Keratinocyte (primary cell): Measurements from ENCODE around the gene PHLDB3. TPM values are rescaled to one million over a fixed set of nuclear protein-coding genes. Genes with fewer than 3 reads are reported as not detected.

ENCODE experiments used
- DNase-seq: peaks from one replicate; pipeline ENCODE4 v3.0.0-alpha.2; 2011; ENCODE audit warnings: low read depth, missing footprints, low spot score
- FAIRE-seq: peaks from 2 replicates; lab custom pipeline; 2011; peaks lifted over from hg19 to GRCh38; lab: Jason Lieb, UNC
- H2AFZ ChIP-seq: 2 replicates; pipeline ENCODE4 v1.6.0; 2012; ENCODE audit warnings: low read length, control low read depth, inconsistent platforms; ENCODE audit not compliant: control insufficient read depth
- H3K27ac ChIP-seq: 2 replicates; pipeline ENCODE4 v1.5.1; 2011; ENCODE audit warnings: low read length; ENCODE audit not compliant: control insufficient read depth, insufficient read depth
- H3K27me3 ChIP-seq: 3 replicates; pipeline ENCODE4 v1.6.0; 2011; ENCODE audit warnings: low read length; ENCODE audit not compliant: control insufficient read depth, insufficient read depth; ENCODE audit errors: extremely low read depth
- H3K36me3 ChIP-seq, 2 experiments: 2 replicates in 1 of 2; 3 replicates in 1 of 2; pipeline ENCODE4 v1.5.1; 2011; ENCODE audit warnings: low read length in 2 of 2, mild to moderate bottlenecking in 1 of 2; ENCODE audit not compliant: control insufficient read depth in 2 of 2, insufficient read depth in 2 of 2; ENCODE audit errors: extremely low read depth in 1 of 2
- H3K4me1 ChIP-seq: 3 replicates; pipeline ENCODE4 v1.5.1; 2011; ENCODE audit warnings: low read length; ENCODE audit not compliant: control insufficient read depth, insufficient read depth; ENCODE audit errors: extremely low read depth
- H3K4me2 ChIP-seq: 3 replicates; pipeline ENCODE4 v1.6.0; 2011; ENCODE audit warnings: low read depth, low read length; ENCODE audit not compliant: control insufficient read depth, insufficient read depth; ENCODE audit errors: extremely low read depth
- H3K4me3 ChIP-seq, 3 experiments: fragments of 200-600 bp in 1 of 3; sonication (generic) in 1 of 3; 2 replicates in 2 of 3; 3 replicates in 1 of 3; pipeline ENCODE4 v1.5.1; 2011 to 2016; ENCODE audit warnings: low read length in 3 of 3, mild to moderate bottlenecking in 3 of 3, control low read depth in 2 of 3, inconsistent platforms in 1 of 3, low read depth in 1 of 3, mixed read lengths in 1 of 3, mixed run types in 1 of 3, moderate library complexity in 1 of 3; ENCODE audit not compliant: control insufficient read depth in 2 of 3, insufficient read depth in 2 of 3; ENCODE audit errors: extremely low read depth in 1 of 3
- H3K79me2 ChIP-seq: 2 replicates; pipeline ENCODE4 v1.6.0; 2012; ENCODE audit warnings: low read length; ENCODE audit not compliant: control insufficient read depth, insufficient read depth
- H3K9ac ChIP-seq: 3 replicates; pipeline ENCODE4 v1.6.0; 2011; ENCODE audit warnings: low read length; ENCODE audit not compliant: control insufficient read depth, insufficient read depth; ENCODE audit errors: extremely low read depth
- H3K9me1 ChIP-seq: 3 replicates; pipeline ENCODE4 v1.6.0; 2011; ENCODE audit warnings: low read length; ENCODE audit not compliant: control insufficient read depth, insufficient read depth; ENCODE audit errors: extremely low read depth
- H3K9me3 ChIP-seq: 2 replicates; pipeline ENCODE4 v1.5.1; 2012; ENCODE audit warnings: low read depth, low read length; ENCODE audit not compliant: control insufficient read depth
- H4K20me1 ChIP-seq: 3 replicates; pipeline ENCODE4 v1.6.0; 2011; ENCODE audit warnings: low read length; ENCODE audit not compliant: control insufficient read depth, insufficient read depth; ENCODE audit errors: extremely low read depth
- CTCF ChIP-seq, 3 experiments: IDR thresholded peaks in 1 of 3; conservative IDR thresholded peaks in 1 of 3; optimal IDR thresholded peaks in 1 of 3; 2 replicates in 2 of 3; 3 replicates in 1 of 3; pipeline versions ENCODE3 to v1.5.1; 2011; ENCODE audit warnings: low read length in 3 of 3, mild to moderate bottlenecking in 3 of 3, moderate library complexity in 2 of 3, control low read depth in 1 of 3, inconsistent platforms in 1 of 3; ENCODE audit not compliant: insufficient read depth in 2 of 3; ENCODE audit errors: extremely low read depth in 1 of 3
- EZH2 ChIP-seq: IDR thresholded peaks from one replicate; pipeline ENCODE4 v1.6.1; 2012; ENCODE audit warnings: inconsistent platforms, mild to moderate bottlenecking, low read length, moderate library complexity
- dilution Hi-C: fragments of 300-500 bp; cut with MboI; formaldehyde crosslinking; loops from one replicate; pipeline ENCODE4 v1.7.0; 2020; ENCODE audit warnings: low sequenced_read_pairs; ENCODE audit not compliant: extremely low pct_ligation_motif_present
- polyA plus RNA-seq, 5 experiments: library from polyadenylated mRNA; depleted of rRNA in 3 of 5; stranded (reverse) in 3 of 5; stranded (forward) in 1 of 5; unstranded in 1 of 5; fragments of >200 nt; gene quantifications; 1 replicate in 1 of 5; 2 replicates in 3 of 5; 3 replicates in 1 of 5; pipeline versions ENCODE4 v1.2.1 to v1.2.3, GENCODE V29; 2011 to 2012; ENCODE audit warnings: missing spikeins in 2 of 5, low read depth in 1 of 5, low replicate concordance in 1 of 5

Gene PHLDB3
- polyA plus RNA-seq, 1 donor (not counting 4 experiments of a cell fraction or from before 2014, with no cell fraction given) = 6.7 TPM

GRCh38 chr19:43496960-43497359 lies 7.6 kb downstream of the PHLDB3 start:
- no peak overlapping the region for H3K9ac ChIP-seq
- DNase-seq = no peak
- dilution Hi-C loops = no loop called here
- TF ChIP-seq CTCF (optimal IDR thresholded peaks at IDR 0.05 in 1 of 3, IDR thresholded peaks at IDR 0.05 in 1 of 3, conservative IDR thresholded peaks at IDR 0.05 in 1 of 3; ENCODE audit: extremely low read depth in 1 of 3, insufficient read depth in 2 of 3, low read length in 3 of 3) (no peak), EZH2 (no peak)
- no peak overlapping the region for H3K4me2 ChIP-seq
- peaks cover under 1% of the 10 kb centered on the region for H3K79me2 ChIP-seq
- no peaks in the 10 kb centered on the region for H3K9me3 ChIP-seq
- no peak for FAIRE-seq
- H2AFZ ChIP-seq = no peak overlapping the region
- H4K20me1 ChIP-seq = no peaks in the 10 kb centered on the region
- no peaks in the 10 kb centered on the region for H3K4me1 ChIP-seq
- no peaks in the 10 kb centered on the region for H3K27me3 ChIP-seq
- peaks cover 20 to 28% of the 10 kb centered on the region in 2 experiments for H3K36me3 ChIP-seq
- no peaks in the 10 kb centered on the region for H3K9me1 ChIP-seq
- H3K27ac ChIP-seq = no peak overlapping the region
- no peak overlapping the region for H3K4me3 ChIP-seq

- Histone ChIP-seq H3K36me3 (peaks cover 17 to 23% of the 10 kb centered on the region in 2 experiments), H2AFZ (no peak overlapping the region), H3K79me2 (no peaks in the 10 kb centered on the region), H3K9me3 (no peaks in the 10 kb centered on the region), H3K27me3 (no peaks in the 10 kb centered on the region), H3K4me3 (no peak overlapping the region), H4K20me1 (no peaks in the 10 kb centered on the region), H3K4me2 (no peak overlapping the region), H3K9ac (no peak overlapping the region), H3K4me1 (no peaks in the 10 kb centered on the region), H3K9me1 (no peaks in the 10 kb centered on the region), H3K27ac (no peak overlapping the region)
- DNase-seq = no peak
- dilution Hi-C loops = no loop called here
- no peak for TF ChIP-seq EZH2
- no peak for TF ChIP-seq CTCF (optimal IDR thresholded peaks at IDR 0.05 in 1 of 3, IDR thresholded peaks at IDR 0.05 in 1 of 3, conservative IDR thresholded peaks at IDR 0.05 in 1 of 3; ENCODE audit: extremely low read depth in 1 of 3, insufficient read depth in 2 of 3, low read length in 3 of 3)
- FAIRE-seq = no peak
Measured at GRCh38 chr19:43495082-43495481, 9.5 kb downstream of the PHLDB3 start.
